ENCODE data around the gene PIP4K2A. TPM values are rescaled to one million over a fixed set of nuclear protein-coding genes. Genes with fewer than 3 reads are reported as not detected.
A peak's percentile ranks its signal among the peaks of the same experiment; 100 is the strongest.

Gene PIP4K2A
- total and polyA plus RNA-seq, 12 donors: 12.3 to 70.6 (median 28.5) TPM

DNA sequence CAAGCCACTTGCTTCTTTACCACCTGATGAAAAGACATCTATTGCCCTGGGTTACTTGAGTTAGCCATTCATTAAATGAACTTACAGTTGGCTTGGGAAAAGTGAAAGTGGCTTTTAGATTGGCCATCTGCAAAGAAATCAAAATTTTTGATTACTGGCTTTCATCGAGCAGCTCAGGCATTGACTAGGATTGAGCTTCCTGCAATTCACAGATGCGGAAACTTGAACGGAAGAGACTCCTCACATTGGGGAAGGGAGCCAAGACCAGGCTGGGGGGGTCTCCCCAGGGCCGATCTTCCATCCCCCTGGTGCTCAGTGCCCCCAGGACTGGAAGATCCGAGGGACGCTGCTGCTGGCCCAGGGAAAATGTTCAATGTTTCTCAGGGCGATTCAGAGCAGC lies 145.4 kb downstream of the PIP4K2A start:
- H3K4me3 ChIP-seq: no peak overlapping the region
- peak overlapping the region in 1 of 5 donors; percentile 20 for H3K27ac ChIP-seq
- intact Hi-C loops (cut with DNase I): no loop called here
- H3K36me3 ChIP-seq (replicated peaks in 1 of 2): peaks cover 0 to 28% of the 10 kb centered on the region in 2 donors
- no peaks in the 10 kb centered on the region for H3K9me3 ChIP-seq (replicated peaks in 1 of 3)
- H3K27me3 ChIP-seq: no peaks in the 10 kb centered on the region
- TF ChIP-seq POLR2A (IDR thresholded peaks at IDR 0.05): no peak
- TF ChIP-seq CTCF (IDR thresholded peaks at IDR 0.05): no peak
- 83 to 88% (median 86%) methylated on average over 4 to 7 of the region's 7 CpGs for WGBS, 4 donors
- no peak for DNase-seq
- no peaks in the 10 kb centered on the region for H3K4me1 ChIP-seq (replicated peaks in 1 of 2)

- H3K9me3 ChIP-seq (replicated peaks in 1 of 3): no peaks in the 10 kb centered on the region
- H3K27me3 ChIP-seq: no peaks in the 10 kb centered on the region
- no peak overlapping the region for H3K4me3 ChIP-seq
- intact Hi-C loops (cut with DNase I): no loop called here
- peaks cover 0 to 16% of the 10 kb centered on the region in 2 donors for H3K36me3 ChIP-seq (replicated peaks in 1 of 2)
- H3K27ac ChIP-seq: no peak overlapping the region
- 81 to 90% (median 86%) methylated on average over 5 of the region's 5 CpGs for WGBS, 4 donors
- TF ChIP-seq CTCF (IDR thresholded peaks at IDR 0.05): no peak
- TF ChIP-seq POLR2A (IDR thresholded peaks at IDR 0.05): no peak
- H3K4me1 ChIP-seq (replicated peaks in 1 of 2): no peaks in the 10 kb centered on the region
- DNase-seq: no peak
These were observed 150.3 kb downstream of the PIP4K2A start for GRCh38 chr10:22564060-22564459.

DNA sequence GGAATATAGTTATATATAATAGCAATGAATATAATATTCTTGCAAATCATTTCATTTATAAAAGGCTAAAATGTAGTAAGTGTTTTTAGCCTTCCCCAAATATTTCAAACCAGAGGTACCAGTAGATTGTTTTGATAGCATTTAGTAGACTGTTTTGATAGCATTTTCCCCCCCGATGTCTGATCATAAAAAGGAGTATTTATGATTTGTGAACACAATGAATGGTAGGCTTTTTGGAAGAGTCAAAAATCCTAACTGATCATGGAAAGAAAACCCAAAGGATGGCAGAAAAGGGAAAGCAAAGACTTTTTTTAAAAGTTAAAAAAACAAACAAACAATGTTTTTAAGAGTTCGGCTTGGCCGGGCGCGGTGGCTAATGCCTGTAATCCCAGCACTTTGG lies 152.5 kb downstream of the PIP4K2A start:
- no peak overlapping the region for H3K4me3 ChIP-seq
- no peaks in the 10 kb centered on the region for H3K9me3 ChIP-seq (replicated peaks in 1 of 3)
- TF ChIP-seq CTCF (IDR thresholded peaks at IDR 0.05): no peak
- no peak for TF ChIP-seq POLR2A (IDR thresholded peaks at IDR 0.05)
- H3K36me3 ChIP-seq (replicated peaks in 1 of 2): peaks cover 0 to 3% of the 10 kb centered on the region in 2 donors
- 88 to 98% (median 97%) methylated on average over 5 of the region's 5 CpGs for WGBS, 4 donors
- no peak for DNase-seq
- intact Hi-C loops (cut with DNase I): no loop called here
- no peaks in the 10 kb centered on the region for H3K4me1 ChIP-seq (replicated peaks in 1 of 2)
- H3K27ac ChIP-seq: no peak overlapping the region
- H3K27me3 ChIP-seq: no peaks in the 10 kb centered on the region

GRCh38 chr10:22560913-22561239 lies 153.5 kb downstream of the PIP4K2A start:
- H3K27me3 ChIP-seq: no peaks in the 10 kb centered on the region
- H3K4me1 ChIP-seq (replicated peaks in 1 of 2): no peaks in the 10 kb centered on the region
- H3K9me3 ChIP-seq (replicated peaks in 1 of 3): no peaks in the 10 kb centered on the region
- intact Hi-C loops (cut with DNase I): no loop called here
- WGBS, 4 donors: 86 to 94% (median 90%) methylated on average over 6 of the region's 6 CpGs
- DNase-seq: no peak
- no peak overlapping the region for H3K27ac ChIP-seq
- H3K4me3 ChIP-seq: no peak overlapping the region
- no peak for TF ChIP-seq POLR2A (IDR thresholded peaks at IDR 0.05)
- no peak for TF ChIP-seq CTCF (IDR thresholded peaks at IDR 0.05)
- peaks cover 0 to 3% of the 10 kb centered on the region in 2 donors for H3K36me3 ChIP-seq (replicated peaks in 1 of 2)
